ENCODE results near the gene ZNF525.

Gene ZNF525

GRCh38 chr19:53424968-53425597 is 59.6 kb downstream of the ZNF525 start:
- peak; percentile 83 for TF ChIP-seq CTCF (IDR thresholded peaks at IDR 0.05)

GRCh38 chr19:53431399-53432087 is 66.0 kb downstream of the ZNF525 start, which contains the start of gene ZNF761:
Gene ZNF761 (plus strand): TSS chr19:53431984. CDS start chr19:53447269, 15,285 bp downstream.
- TF ChIP-seq CTCF (IDR thresholded peaks at IDR 0.05), result no peak

- TF ChIP-seq CTCF (IDR thresholded peaks at IDR 0.05), result no peak
Measured at GRCh38 chr19:53432088-53432661, 66.7 kb downstream of the ZNF525 start.

Measured in LNCAP (cell line).